Mesothelial cell of epicardium (in vitro differentiated cells): ENCODE measurements around the gene GABARAPL1. TPM values are rescaled to one million over a fixed set of nuclear protein-coding genes. Genes with fewer than 3 reads are reported as not detected.

Source experiments
- DNase-seq, 2 experiments: peaks; one replicate each; pipeline ENCODE4 v3.0.0; 2021; ENCODE audit warnings: low spot score in 2 of 2; ENCODE audit not compliant: unreplicated experiment in 2 of 2
- H3K27ac Mint-ChIP-seq: 2 replicates; pipeline ENCODE4 v1.8.0; 2021; ENCODE audit warnings: mixed read lengths
- H3K27me3 Mint-ChIP-seq: 2 replicates; pipeline ENCODE4 v1.8.0; 2021; ENCODE audit warnings: low read depth, mixed read lengths
- H3K36me3 Mint-ChIP-seq: 2 replicates; pipeline ENCODE4 v1.8.0; 2021; ENCODE audit warnings: mixed read lengths
- H3K4me1 Mint-ChIP-seq: 2 replicates; pipeline ENCODE4 v1.8.0; 2021; ENCODE audit warnings: mixed read lengths
- H3K4me3 Mint-ChIP-seq: 2 replicates; pipeline ENCODE4 v1.8.0; 2021; ENCODE audit warnings: mild to moderate bottlenecking, moderate library complexity, mixed read lengths
- H3K9me3 Mint-ChIP-seq: 2 replicates; pipeline ENCODE4 v1.8.0; 2021; ENCODE audit warnings: mixed read lengths
- total RNA-seq: library from RNA; stranded (reverse); gene quantifications from 3 replicates; pipeline ENCODE4 v1.2.1, GENCODE V29; 2021
- TF ChIP-seq, protein P1 (sequence below): fragments of 200-600 bp; sonication (generic); IDR thresholded peaks from one replicate; pipeline ENCODE4 v1.5.0; 2021; ENCODE audit warnings: antibody characterized with exemption; ENCODE audit not compliant: unreplicated experiment

The GABARAPL1 gene
- total RNA-seq, 1 donor from 2014 or later = 100 TPM

DNA sequence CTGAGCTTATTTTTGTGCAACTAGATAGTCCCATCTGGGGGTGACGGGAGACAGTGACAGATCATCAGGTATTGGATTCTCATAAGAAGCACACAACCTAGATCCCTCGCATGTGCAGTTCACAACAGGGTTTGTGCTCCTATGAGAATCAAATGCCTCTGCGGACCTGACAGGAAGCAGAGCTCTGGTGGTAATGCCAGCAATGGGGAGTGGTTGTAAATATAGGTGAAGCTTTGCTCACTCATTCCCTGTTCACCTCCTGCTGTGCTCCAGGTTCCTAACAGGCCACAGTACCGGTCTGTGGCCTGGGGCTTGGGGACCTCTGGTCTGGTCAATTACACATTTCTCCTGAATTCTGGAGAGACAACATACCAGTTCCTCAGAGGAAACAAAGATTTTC lies 39.0 kb downstream of the GABARAPL1 start:
- H3K27ac Mint-ChIP-seq = no peak overlapping the region
- H3K9me3 Mint-ChIP-seq = peaks cover 24% of the 10 kb centered on the region
- TF ChIP-seq, protein P1, sequence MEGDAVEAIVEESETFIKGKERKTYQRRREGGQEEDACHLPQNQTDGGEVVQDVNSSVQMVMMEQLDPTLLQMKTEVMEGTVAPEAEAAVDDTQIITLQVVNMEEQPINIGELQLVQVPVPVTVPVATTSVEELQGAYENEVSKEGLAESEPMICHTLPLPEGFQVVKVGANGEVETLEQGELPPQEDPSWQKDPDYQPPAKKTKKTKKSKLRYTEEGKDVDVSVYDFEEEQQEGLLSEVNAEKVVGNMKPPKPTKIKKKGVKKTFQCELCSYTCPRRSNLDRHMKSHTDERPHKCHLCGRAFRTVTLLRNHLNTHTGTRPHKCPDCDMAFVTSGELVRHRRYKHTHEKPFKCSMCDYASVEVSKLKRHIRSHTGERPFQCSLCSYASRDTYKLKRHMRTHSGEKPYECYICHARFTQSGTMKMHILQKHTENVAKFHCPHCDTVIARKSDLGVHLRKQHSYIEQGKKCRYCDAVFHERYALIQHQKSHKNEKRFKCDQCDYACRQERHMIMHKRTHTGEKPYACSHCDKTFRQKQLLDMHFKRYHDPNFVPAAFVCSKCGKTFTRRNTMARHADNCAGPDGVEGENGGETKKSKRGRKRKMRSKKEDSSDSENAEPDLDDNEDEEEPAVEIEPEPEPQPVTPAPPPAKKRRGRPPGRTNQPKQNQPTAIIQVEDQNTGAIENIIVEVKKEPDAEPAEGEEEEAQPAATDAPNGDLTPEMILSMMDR = no peak
- peaks cover 4% of the 10 kb centered on the region for H3K36me3 Mint-ChIP-seq
- no peak overlapping the region for H3K4me3 Mint-ChIP-seq
- no peak for DNase-seq
- no peaks in the 10 kb centered on the region for H3K27me3 Mint-ChIP-seq
- H3K4me1 Mint-ChIP-seq = no peaks in the 10 kb centered on the region

- TF ChIP-seq, protein P1 = no peak
- no peak for DNase-seq
- Mint-ChIP-seq H3K4me3 (no peak overlapping the region), H3K4me1 (no peaks in the 10 kb centered on the region), H3K27ac (no peak overlapping the region), H3K36me3 (peaks cover 4% of the 10 kb centered on the region), H3K27me3 (no peaks in the 10 kb centered on the region), H3K9me3 (peaks cover 24% of the 10 kb centered on the region)
These were observed 39.5 kb downstream of the GABARAPL1 start for GRCh38 chr12:10252201-10252600.

GRCh38 chr12:10256064-10256463 lies 43.4 kb downstream of the GABARAPL1 start:
- H3K27ac Mint-ChIP-seq = no peak overlapping the region
- no peak for DNase-seq
- H3K4me3 Mint-ChIP-seq = no peak overlapping the region
- no peaks in the 10 kb centered on the region for H3K27me3 Mint-ChIP-seq
- peaks cover 4% of the 10 kb centered on the region for H3K36me3 Mint-ChIP-seq
- H3K9me3 Mint-ChIP-seq = peaks cover 24% of the 10 kb centered on the region
- no peaks in the 10 kb centered on the region for H3K4me1 Mint-ChIP-seq
- TF ChIP-seq, protein P1 = no peak

DNA sequence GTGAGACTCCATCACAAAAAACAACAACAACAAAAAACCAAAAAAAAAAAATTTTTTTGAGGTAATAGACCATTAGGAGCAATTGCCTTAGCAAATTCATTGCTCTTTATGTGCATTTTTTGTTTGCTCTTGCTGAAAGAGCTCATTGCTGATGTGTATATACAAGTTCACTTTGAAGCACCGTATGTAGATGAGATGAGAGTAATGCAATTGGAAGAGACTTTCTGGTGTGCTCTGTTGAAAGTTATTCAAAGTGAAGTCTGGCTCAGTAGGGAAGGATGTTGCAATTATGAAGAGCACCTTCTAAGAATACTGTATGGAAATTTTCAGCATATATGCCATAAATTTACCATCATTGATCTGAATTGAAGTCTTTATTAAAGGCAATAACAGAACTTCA lies 48.2 kb downstream of the GABARAPL1 start:
- Mint-ChIP-seq H3K4me3 (no peak overlapping the region), H3K9me3 (peaks cover 5% of the 10 kb centered on the region), H3K36me3 (no peaks in the 10 kb centered on the region), H3K4me1 (no peaks in the 10 kb centered on the region), H3K27ac (no peak overlapping the region), H3K27me3 (no peaks in the 10 kb centered on the region)
- TF ChIP-seq, protein P1 = no peak
- no peak for DNase-seq

GRCh38 chr12:10268037-10268436 lies 55.4 kb downstream of the GABARAPL1 start:
- H3K4me1 Mint-ChIP-seq = no peaks in the 10 kb centered on the region
- no peak overlapping the region for H3K27ac Mint-ChIP-seq
- no peak overlapping the region for H3K4me3 Mint-ChIP-seq
- no peaks in the 10 kb centered on the region for H3K9me3 Mint-ChIP-seq
- H3K36me3 Mint-ChIP-seq = no peaks in the 10 kb centered on the region
- H3K27me3 Mint-ChIP-seq = no peaks in the 10 kb centered on the region
- no peak for DNase-seq
- TF ChIP-seq, protein P1 = no peak

DNA sequence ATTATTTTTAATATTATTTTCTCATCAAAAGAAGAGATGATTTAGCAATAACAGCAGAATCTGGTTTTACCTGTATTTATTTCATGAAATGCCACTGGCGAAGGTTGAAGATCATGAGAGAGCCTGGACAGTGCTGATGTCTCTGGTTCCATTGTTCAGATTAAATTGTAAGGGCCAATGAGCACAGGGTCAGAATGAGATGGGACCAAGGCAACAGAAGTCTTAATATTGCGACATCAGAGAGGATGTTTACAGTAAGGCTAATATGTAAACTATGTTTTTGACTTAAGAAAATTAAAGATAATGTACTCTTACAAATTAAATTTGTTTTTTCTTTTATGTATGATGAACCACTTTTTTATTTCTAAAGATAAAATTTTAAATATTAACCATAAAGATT lies 59.8 kb downstream of the GABARAPL1 start:
- H3K4me1 Mint-ChIP-seq = no peaks in the 10 kb centered on the region
- H3K4me3 Mint-ChIP-seq = no peak overlapping the region
- H3K27ac Mint-ChIP-seq = no peak overlapping the region
- no peak for DNase-seq
- peaks cover 1% of the 10 kb centered on the region for H3K36me3 Mint-ChIP-seq
- H3K27me3 Mint-ChIP-seq = no peaks in the 10 kb centered on the region
- H3K9me3 Mint-ChIP-seq = peaks cover 6% of the 10 kb centered on the region
- TF ChIP-seq, protein P1 = no peak
